IMR-90 (cell line): ENCODE results near the gene CYS1. TPM values are rescaled to one million over a fixed set of nuclear protein-coding genes. Genes with fewer than 3 reads are reported as not detected.

ENCODE experiments used
- ATAC-seq: fragments of 200-7000 bp; cut with Tn5 transposase; 2 replicates; pipeline ENCODE4 v1.9.1; 2020; ENCODE audit warnings: low read depth, mild to moderate bottlenecking, moderate library complexity
- BruUV-seq: library from RNA; stranded (reverse); fragments of 400-500 nt; replicated peaks from 2 replicates; lab custom pipeline; 2021; lab: Mats Ljungman, UMichigan
- CTCF ChIA-PET: fragments of 300-600 bp; formaldehyde crosslinking; extraction: SDS; loops from one replicate; lab custom pipeline; 2021; ENCODE audit warnings: antibody characterized with exemption; lab: Yijun Ruan, JAX
- POLR2A ChIA-PET: fragments of 300-600 bp; sonication (Branson Sonifier 250); formaldehyde crosslinking; loops from one replicate; lab custom pipeline; 2022; ENCODE audit warnings: antibody characterized with exemption; ENCODE audit not compliant: unreplicated experiment; lab: Charles Lee
- DNase-seq: peaks from one replicate; pipeline ENCODE4 v3.0.0; 2013
- H2AFZ ChIP-seq: replicated peaks from 2 replicates; pipeline ENCODE3; 2013; ENCODE audit warnings: low read length, mild to moderate bottlenecking; ENCODE audit not compliant: poor library complexity
- H2AK5ac ChIP-seq: 2 replicates; pipeline ENCODE4 v1.6.1; 2013; ENCODE audit warnings: low read depth, low read length, inconsistent platforms
- H2AK9ac ChIP-seq: replicated peaks from 2 replicates; pipeline ENCODE3; 2013; ENCODE audit warnings: mild to moderate bottlenecking, low read depth, low read length, moderate library complexity; ENCODE audit not compliant: poor library complexity
- H2BK120ac ChIP-seq: 2 replicates; pipeline ENCODE4 v1.6.1; 2013; ENCODE audit warnings: low read depth, low read length, inconsistent platforms
- H2BK15ac ChIP-seq: 3 replicates; pipeline ENCODE4 v1.6.1; 2013; ENCODE audit warnings: low read depth, low read length, inconsistent platforms
- H2BK20ac ChIP-seq: 2 replicates; pipeline ENCODE4 v1.6.1; 2013; ENCODE audit warnings: low read depth, mild to moderate bottlenecking, inconsistent platforms, low read length, moderate library complexity
- H2BK5ac ChIP-seq: 2 replicates; pipeline ENCODE4 v1.6.1; 2013; ENCODE audit warnings: mild to moderate bottlenecking, low read depth, low read length, inconsistent platforms; ENCODE audit not compliant: poor library complexity, severe bottlenecking
- H3K14ac ChIP-seq: replicated peaks from 2 replicates; pipeline ENCODE4 v1.6.1; 2013; ENCODE audit warnings: low read depth, low read length, inconsistent platforms
- H3K18ac ChIP-seq: 2 replicates; pipeline ENCODE4 v1.6.1; 2013; ENCODE audit warnings: low read depth, low read length, control low read depth
- H3K23ac ChIP-seq: 2 replicates; pipeline ENCODE4 v1.6.1; 2013; ENCODE audit warnings: low read depth, low read length, inconsistent platforms
- H3K27ac ChIP-seq: 2 replicates; pipeline ENCODE4 v1.5.1; 2013; ENCODE audit warnings: mild to moderate bottlenecking, control low read depth, low read length; ENCODE audit not compliant: insufficient read depth
- H3K27me3 ChIP-seq: 2 replicates; pipeline ENCODE4 v1.6.1; 2013; ENCODE audit warnings: low read length; ENCODE audit not compliant: control insufficient read depth, insufficient read depth
- H3K36me3 ChIP-seq: 2 replicates; pipeline ENCODE4 v1.6.1; 2013; ENCODE audit warnings: low read length, mixed read lengths; ENCODE audit not compliant: control insufficient read depth, insufficient read depth
- H3K4ac ChIP-seq: 2 replicates; pipeline ENCODE4 v1.6.1; 2013; ENCODE audit warnings: low read depth, low read length, inconsistent platforms
- H3K4me1 ChIP-seq: 2 replicates; pipeline ENCODE4 v1.6.1; 2013; ENCODE audit warnings: low read length, mixed read lengths; ENCODE audit not compliant: control insufficient read depth, insufficient read depth
- H3K4me2 ChIP-seq: 2 replicates; pipeline ENCODE4 v1.6.1; 2013; ENCODE audit warnings: low read depth, mild to moderate bottlenecking, control low read depth, low read length, moderate library complexity
- H3K4me3 ChIP-seq: 2 replicates; pipeline ENCODE4 v1.5.1; 2013; ENCODE audit warnings: low read depth, mild to moderate bottlenecking, control low read depth, low read length, moderate library complexity; ENCODE audit not compliant: insufficient read depth
- H3K56ac ChIP-seq: 2 replicates; pipeline ENCODE4 v1.6.1; 2013; ENCODE audit warnings: low read length, inconsistent platforms; ENCODE audit not compliant: insufficient read depth; ENCODE audit errors: extremely low read depth
- H3K79me1 ChIP-seq, 2 experiments: 2 replicates each; pipeline ENCODE4 v1.6.1; 2013; ENCODE audit warnings: low read length in 2 of 2, inconsistent platforms in 1 of 2, low read depth in 1 of 2
- H3K9ac ChIP-seq: 2 replicates; pipeline ENCODE4 v1.6.1; 2013; ENCODE audit warnings: low read depth, low read length, control low read depth
- H3K9me1 ChIP-seq: 2 replicates; pipeline ENCODE4 v1.6.1; 2013; ENCODE audit warnings: low read length, inconsistent platforms; ENCODE audit not compliant: insufficient read depth
- H3K9me3 ChIP-seq: 2 replicates; pipeline ENCODE4 v1.6.1; 2013; ENCODE audit warnings: low read length; ENCODE audit not compliant: control insufficient read depth, insufficient read depth
- H4K20me1 ChIP-seq: 2 replicates; pipeline ENCODE4 v1.6.1; 2013; ENCODE audit warnings: low read length, inconsistent platforms; ENCODE audit not compliant: insufficient read depth
- H4K5ac ChIP-seq: 2 replicates; pipeline ENCODE4 v1.6.1; 2013; ENCODE audit warnings: mild to moderate bottlenecking, low read depth, low read length, control low read depth
- H4K8ac ChIP-seq, 2 experiments: 2 replicates each; pipeline ENCODE4 v1.6.1; 2013; ENCODE audit warnings: low read depth in 2 of 2, low read length in 2 of 2, control low read depth in 1 of 2, inconsistent platforms in 1 of 2
- H4K91ac ChIP-seq: 2 replicates; pipeline ENCODE4 v1.6.1; 2013; ENCODE audit warnings: low read depth, low read length, inconsistent platforms; ENCODE audit not compliant: insufficient read depth
- BHLHE40 ChIP-seq: fragments of 150-350 bp; IDR thresholded peaks from 2 replicates; pipeline ENCODE4 v1.6.1; 2016; ENCODE audit warnings: mild to moderate bottlenecking, low read depth, low read length
- RAD21 ChIP-seq: IDR thresholded peaks from 2 replicates; pipeline ENCODE4 v1.6.1; 2012; ENCODE audit warnings: low read length, improper control_type of control experiment
- RCOR1 ChIP-seq: IDR thresholded peaks from 2 replicates; pipeline ENCODE4 v1.6.1; 2012; ENCODE audit warnings: mild to moderate bottlenecking, low read length, improper control_type of control experiment; ENCODE audit not compliant: insufficient replicate concordance
- RFX5 ChIP-seq: IDR thresholded peaks from 2 replicates; pipeline ENCODE4 v1.8.0; 2012; ENCODE audit warnings: low read depth, mild to moderate bottlenecking, low read length, moderate library complexity
- WGBS, 2 experiments: methylation state at CpG; one replicate each; pipeline versions ENCODE4 v1.1.5 to v1.1.7; 2013; ENCODE audit warnings: missing lambda C conversion rate in 2 of 2; ENCODE audit not compliant: insufficient read length in 1 of 2; ENCODE audit errors: extremely low coverage in 2 of 2; 5-methylcytosine and 5-hydroxymethylcytosine counted together
- dilution Hi-C: fragments of 300-500 bp; cut with HindIII; formaldehyde crosslinking; loops from one replicate; pipeline ENCODE4 v1.14.3; 2018; ENCODE audit warnings: low sequenced_read_pairs; ENCODE audit not compliant: unreplicated experiment
- in situ Hi-C: fragments of 300-500 bp; cut with MboI; formaldehyde crosslinking; loops from 3 replicates; pipeline ENCODE4 v1.14.3; 2019; ENCODE audit warnings: low sequenced_read_pairs, inconsistent platforms, mixed read lengths
- intact Hi-C: fragments of 100-400 bp; cut with micrococcal nuclease; formaldehyde crosslinking; loops from 2 replicates; pipeline ENCODE4 v1.10.0; 2022
- polyA plus RNA-seq, 3 experiments: library from polyadenylated mRNA; depleted of rRNA; stranded (reverse); fragments of >200 nt; gene quantifications; 2 replicates each; pipeline ENCODE4 v1.2.3, GENCODE V29; 2012; ENCODE audit warnings: low replicate concordance in 1 of 3
- total RNA-seq: library from RNA; depleted of rRNA; stranded (reverse); fragments of >200 nt; gene quantifications from 2 replicates; pipeline ENCODE4 v1.2.3, GENCODE V29; 2012
- TF ChIP-seq, protein P1 (sequence below): conservative IDR thresholded peaks from 2 replicates; pipeline ENCODE4 v1.5.1; 2012; ENCODE audit warnings: mild to moderate bottlenecking, low read depth, low read length, improper control_type of control experiment

The CYS1 gene
- total and polyA plus RNA-seq, 2 of the 4 experiments (the other 2 are of a cell fraction): under 0.01 to 0.12 TPM

DNA sequence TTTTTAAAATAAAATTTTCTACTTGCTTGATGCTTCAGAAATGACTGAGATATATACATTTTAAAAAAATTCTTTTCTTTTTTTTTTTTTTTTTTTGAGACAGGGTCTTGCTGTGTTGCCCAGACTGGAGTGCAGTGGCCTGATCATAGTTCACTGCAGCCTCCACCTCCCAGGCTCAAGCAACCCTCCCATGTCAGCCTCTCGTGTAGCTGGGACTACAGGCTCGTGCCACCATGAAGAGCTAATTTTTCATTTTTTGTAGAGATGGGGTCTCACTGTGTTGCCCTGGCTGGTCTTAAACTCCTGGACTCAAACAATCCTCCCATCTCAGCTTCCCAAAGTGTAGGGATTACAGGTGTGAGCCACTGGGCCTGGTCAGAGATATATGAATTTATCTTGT is 12.9 kb downstream of the CYS1 start:
- ATAC-seq: no peak
- Histone ChIP-seq H4K91ac (no peak overlapping the region), H3K4me2 (no peak overlapping the region), H3K56ac (no peak overlapping the region), H3K23ac (no peak overlapping the region), H3K4ac (no peak overlapping the region), H2BK5ac (no peak overlapping the region), H3K18ac (no peak overlapping the region), H2BK20ac (no peak overlapping the region), H3K27me3 (peaks cover 2% of the 10 kb centered on the region), H4K20me1 (no peaks in the 10 kb centered on the region), H3K4me3 (no peak overlapping the region), H2BK15ac (no peak overlapping the region), H3K79me1 (no peaks in the 10 kb centered on the region), H3K9me3 (peaks cover 2% of the 10 kb centered on the region; the same call in 1 of the 2 replicates), H4K8ac (no peak overlapping the region), H3K14ac (no peak overlapping the region), H3K9me1 (no peaks in the 10 kb centered on the region; the same call in 1 of the 2 replicates), H2BK120ac (no peak overlapping the region), H2AFZ (no peak overlapping the region), H3K4me1 (no peaks in the 10 kb centered on the region), H3K36me3 (no peaks in the 10 kb centered on the region), H3K9ac (no peak overlapping the region), H4K5ac (no peak overlapping the region), H2AK9ac (no peak overlapping the region), H2AK5ac (no peak overlapping the region), H3K27ac (no peak overlapping the region)
- TF ChIP-seq, protein P1, sequence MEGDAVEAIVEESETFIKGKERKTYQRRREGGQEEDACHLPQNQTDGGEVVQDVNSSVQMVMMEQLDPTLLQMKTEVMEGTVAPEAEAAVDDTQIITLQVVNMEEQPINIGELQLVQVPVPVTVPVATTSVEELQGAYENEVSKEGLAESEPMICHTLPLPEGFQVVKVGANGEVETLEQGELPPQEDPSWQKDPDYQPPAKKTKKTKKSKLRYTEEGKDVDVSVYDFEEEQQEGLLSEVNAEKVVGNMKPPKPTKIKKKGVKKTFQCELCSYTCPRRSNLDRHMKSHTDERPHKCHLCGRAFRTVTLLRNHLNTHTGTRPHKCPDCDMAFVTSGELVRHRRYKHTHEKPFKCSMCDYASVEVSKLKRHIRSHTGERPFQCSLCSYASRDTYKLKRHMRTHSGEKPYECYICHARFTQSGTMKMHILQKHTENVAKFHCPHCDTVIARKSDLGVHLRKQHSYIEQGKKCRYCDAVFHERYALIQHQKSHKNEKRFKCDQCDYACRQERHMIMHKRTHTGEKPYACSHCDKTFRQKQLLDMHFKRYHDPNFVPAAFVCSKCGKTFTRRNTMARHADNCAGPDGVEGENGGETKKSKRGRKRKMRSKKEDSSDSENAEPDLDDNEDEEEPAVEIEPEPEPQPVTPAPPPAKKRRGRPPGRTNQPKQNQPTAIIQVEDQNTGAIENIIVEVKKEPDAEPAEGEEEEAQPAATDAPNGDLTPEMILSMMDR: no peak
- no peak for TF ChIP-seq RCOR1
- TF ChIP-seq RFX5: no peak
- TF ChIP-seq RAD21: no peak
- no peak for TF ChIP-seq BHLHE40
- no CpG with 5 or more reads among the region's 2 CpGs for WGBS, 2 experiments
- CTCF ChIA-PET: interaction anchor here (0.7 kb wide), 1 partner anchor 474 kb away, joined by 3 read pairs; no protein-coding TSS in a partner anchor
- POLR2A ChIA-PET: no interaction called here
- in situ Hi-C loops: no loop called here
- BruUV-seq: no TSS peak
- intact Hi-C loops: no loop called here
- dilution Hi-C loops: no loop called here
- DNase-seq: no peak
